ENCODE measurements around the gene CLCN1. TPM values are rescaled to one million over a fixed set of nuclear protein-coding genes. Genes with fewer than 3 reads are reported as not detected.

CLCN1 gene

GRCh38 chr7:143399151-143399550 is 83.2 kb downstream of the CLCN1 start:
- TF ChIP-seq, protein P1, sequence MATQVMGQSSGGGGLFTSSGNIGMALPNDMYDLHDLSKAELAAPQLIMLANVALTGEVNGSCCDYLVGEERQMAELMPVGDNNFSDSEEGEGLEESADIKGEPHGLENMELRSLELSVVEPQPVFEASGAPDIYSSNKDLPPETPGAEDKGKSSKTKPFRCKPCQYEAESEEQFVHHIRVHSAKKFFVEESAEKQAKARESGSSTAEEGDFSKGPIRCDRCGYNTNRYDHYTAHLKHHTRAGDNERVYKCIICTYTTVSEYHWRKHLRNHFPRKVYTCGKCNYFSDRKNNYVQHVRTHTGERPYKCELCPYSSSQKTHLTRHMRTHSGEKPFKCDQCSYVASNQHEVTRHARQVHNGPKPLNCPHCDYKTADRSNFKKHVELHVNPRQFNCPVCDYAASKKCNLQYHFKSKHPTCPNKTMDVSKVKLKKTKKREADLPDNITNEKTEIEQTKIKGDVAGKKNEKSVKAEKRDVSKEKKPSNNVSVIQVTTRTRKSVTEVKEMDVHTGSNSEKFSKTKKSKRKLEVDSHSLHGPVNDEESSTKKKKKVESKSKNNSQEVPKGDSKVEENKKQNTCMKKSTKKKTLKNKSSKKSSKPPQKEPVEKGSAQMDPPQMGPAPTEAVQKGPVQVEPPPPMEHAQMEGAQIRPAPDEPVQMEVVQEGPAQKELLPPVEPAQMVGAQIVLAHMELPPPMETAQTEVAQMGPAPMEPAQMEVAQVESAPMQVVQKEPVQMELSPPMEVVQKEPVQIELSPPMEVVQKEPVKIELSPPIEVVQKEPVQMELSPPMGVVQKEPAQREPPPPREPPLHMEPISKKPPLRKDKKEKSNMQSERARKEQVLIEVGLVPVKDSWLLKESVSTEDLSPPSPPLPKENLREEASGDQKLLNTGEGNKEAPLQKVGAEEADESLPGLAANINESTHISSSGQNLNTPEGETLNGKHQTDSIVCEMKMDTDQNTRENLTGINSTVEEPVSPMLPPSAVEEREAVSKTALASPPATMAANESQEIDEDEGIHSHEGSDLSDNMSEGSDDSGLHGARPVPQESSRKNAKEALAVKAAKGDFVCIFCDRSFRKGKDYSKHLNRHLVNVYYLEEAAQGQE (IDR thresholded peaks at IDR 0.05; ENCODE audit: insufficient replicate concordance, low read depth), result no peak
- TF ChIP-seq POLR2AphosphoS5 (IDR thresholded peaks at IDR 0.05; ENCODE audit: low read depth) (no peak), GABPA (IDR thresholded peaks at IDR 0.05; ENCODE audit: low read depth) (no peak), CTCF (IDR thresholded peaks at IDR 0.05; ENCODE audit: insufficient read depth, low read length) (no peak), SPI1 (IDR thresholded peaks at IDR 0.05; ENCODE audit: borderline replicate concordance, low read depth) (no peak)
- Histone ChIP-seq H3K27me3 (ENCODE audit: insufficient read depth, poor library complexity, severe bottlenecking) (no peaks in the 10 kb centered on the region), H3K27ac (replicated peaks) (no peak overlapping the region), H3K4me3 (replicated peaks; ENCODE audit: insufficient read depth, low read length) (no peak overlapping the region)
- DNase-seq (ENCODE audit: low read depth in 1 of 2, low spot score in 1 of 2), result no peak

DNA sequence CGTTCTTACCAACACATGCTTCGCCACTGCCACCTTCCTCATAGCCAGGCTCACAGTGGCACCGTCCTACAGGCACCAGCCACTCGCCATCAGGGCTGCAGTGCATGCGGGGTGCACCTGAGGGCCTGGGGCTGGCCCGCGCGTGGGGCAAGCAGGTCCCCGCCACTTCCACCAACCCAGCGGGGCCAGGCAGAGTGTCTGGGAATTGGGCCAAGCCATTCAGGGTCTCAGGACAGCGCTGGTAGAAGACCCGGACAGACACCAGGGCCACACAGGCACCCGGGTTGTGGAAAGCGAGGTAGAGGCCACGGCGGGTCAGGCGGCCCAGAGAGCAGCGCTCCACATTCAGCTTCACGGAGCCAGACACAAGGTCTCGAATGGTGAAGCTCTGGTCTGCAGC is 83.7 kb downstream of the CLCN1 start:
- Histone ChIP-seq H3K27me3 (ENCODE audit: insufficient read depth, poor library complexity, severe bottlenecking) (no peaks in the 10 kb centered on the region), H3K27ac (replicated peaks) (no peak overlapping the region), H3K4me3 (replicated peaks; ENCODE audit: insufficient read depth, low read length) (no peak overlapping the region)
- TF ChIP-seq GABPA (IDR thresholded peaks at IDR 0.05; ENCODE audit: low read depth) (no peak), SPI1 (IDR thresholded peaks at IDR 0.05; ENCODE audit: borderline replicate concordance, low read depth) (no peak), POLR2AphosphoS5 (IDR thresholded peaks at IDR 0.05; ENCODE audit: low read depth) (no peak), CTCF (IDR thresholded peaks at IDR 0.05; ENCODE audit: insufficient read depth, low read length) (no peak)
- TF ChIP-seq, protein P1 (IDR thresholded peaks at IDR 0.05; ENCODE audit: insufficient replicate concordance, low read depth), result no peak
- no peak for DNase-seq (ENCODE audit: low read depth in 1 of 2, low spot score in 1 of 2)

- no peak for DNase-seq (ENCODE audit: low read depth in 1 of 2, low spot score in 1 of 2)
- TF ChIP-seq POLR2AphosphoS5 (IDR thresholded peaks at IDR 0.05; ENCODE audit: low read depth) (no peak), CTCF (IDR thresholded peaks at IDR 0.05; ENCODE audit: insufficient read depth, low read length) (no peak), GABPA (IDR thresholded peaks at IDR 0.05; ENCODE audit: low read depth) (no peak), SPI1 (IDR thresholded peaks at IDR 0.05; ENCODE audit: borderline replicate concordance, low read depth) (no peak)
- TF ChIP-seq, protein P1 (IDR thresholded peaks at IDR 0.05; ENCODE audit: insufficient replicate concordance, low read depth), result no peak
- Histone ChIP-seq H3K27me3 (ENCODE audit: insufficient read depth, poor library complexity, severe bottlenecking) (no peaks in the 10 kb centered on the region), H3K27ac (replicated peaks) (no peak overlapping the region), H3K4me3 (replicated peaks; ENCODE audit: insufficient read depth, low read length) (no peak overlapping the region)
Observed at GRCh38 chr7:143401265-143401664, 85.4 kb downstream of the CLCN1 start.

Small RNA genes lying within 50 kb of the gene (microRNA-seq; reads per million reads assigned to microRNA genes)
- gene MIR6892, result not detected

All from HL-60 (cell line).